Sigmoid colon (tissue), 7 donors: ENCODE data around the gene AGBL1. TPM values are rescaled to one million over a fixed set of nuclear protein-coding genes. Genes with fewer than 3 reads are reported as not detected.

ENCODE experiments used
- DNase-seq: peaks from one replicate; pipeline ENCODE4 v3.0.0-alpha.2; 2019
- H3K27ac ChIP-seq, 4 donors: fragments of 200-600 bp; sonication (generic); one replicate each; pipeline ENCODE4 v1.5.1; 2016 to 2019; ENCODE audit warnings: mild to moderate bottlenecking in 1 of 4
- H3K27me3 ChIP-seq, 3 donors: fragments of 200-600 bp; sonication (generic); one replicate each; pipeline ENCODE4 v1.5.1; 2019; ENCODE audit warnings: mild to moderate bottlenecking in 1 of 3
- H3K36me3 ChIP-seq, 4 donors: fragments of 200-600 bp; sonication (generic); one replicate each; pipeline ENCODE4 v1.5.1; 2016 to 2019
- H3K4me1 ChIP-seq, 4 donors: fragments of 200-600 bp; sonication (generic); one replicate each; pipeline ENCODE4 v1.5.1; 2017 to 2019
- H3K4me3 ChIP-seq, 4 donors: fragments of 200-600 bp; sonication (generic); one replicate each; pipeline ENCODE4 v1.5.1; 2017 to 2019; ENCODE audit warnings: mild to moderate bottlenecking in 2 of 4, moderate library complexity in 1 of 4
- H3K9me3 ChIP-seq, 4 donors: fragments of 200-600 bp in 3 of 4; sonication (generic) in 3 of 4; one replicate each; pipeline versions ENCODE4 v1.5.1 to v1.6.1; 2013 to 2019
- EP300 ChIP-seq, 4 donors: sonication (generic); formaldehyde crosslinking; IDR thresholded peaks; one replicate each; pipeline ENCODE4 v1.6.1; 2017; ENCODE audit warnings: antibody characterized with exemption in 4 of 4
- POLR2A ChIP-seq, 2 donors: fragments of 450-650 bp; IDR thresholded peaks; one replicate each; pipeline ENCODE4 v1.6.1; 2016; ENCODE audit warnings: antibody characterized with exemption in 2 of 2, mild to moderate bottlenecking in 2 of 2, moderate library complexity in 2 of 2
- POLR2AphosphoS5 ChIP-seq, 4 donors: sonication (generic); formaldehyde crosslinking; IDR thresholded peaks; one replicate each; pipeline ENCODE4 v1.6.1; 2017; ENCODE audit warnings: antibody characterized with exemption in 4 of 4
- whole genome bisulfite sequencing, 2 donors: extraction: QIAGEN DNeasy Blood & Tissue Kit; methylation state at CpG; one replicate each; pipeline ENCODE4 v1.1.7; 2013; 5-methylcytosine and 5-hydroxymethylcytosine counted together
- intact Hi-C: fragments of 100-400 bp; cut with DNase I; formaldehyde crosslinking; loops from one replicate; pipeline ENCODE4 v1.15.1; 2023
- polyA plus RNA-seq, 3 donors: library from polyadenylated mRNA; stranded (reverse); fragments of 200-250 nt; gene quantifications; one replicate each; pipeline ENCODE4 v1.2.3, GENCODE V29; 2013
- total RNA-seq, 4 donors: library from RNA; depleted of rRNA; stranded (reverse); fragments of >200 nt; gene quantifications; one replicate each; pipeline ENCODE4 v1.1.0, GENCODE V29; 2016
- TF ChIP-seq, protein P1 (sequence below), 4 experiments: fragments of 450-650 bp in 3 of 4; fragments of 200-600 bp in 1 of 4; IDR thresholded peaks; one replicate each; pipeline ENCODE4 v1.5.1; 2016 to 2019; ENCODE audit warnings: antibody characterized with exemption in 4 of 4, mild to moderate bottlenecking in 3 of 4, moderate library complexity in 2 of 4
- donor health status: healthy with polysubstance abuse.
- donor health status: Bipolar disorder and iron deficiency.
- donor health status: healthy.

The AGBL1 gene
- total and polyA plus RNA-seq, 7 donors, result 0.16 to 0.28 TPM; not detected in 5

DNA sequence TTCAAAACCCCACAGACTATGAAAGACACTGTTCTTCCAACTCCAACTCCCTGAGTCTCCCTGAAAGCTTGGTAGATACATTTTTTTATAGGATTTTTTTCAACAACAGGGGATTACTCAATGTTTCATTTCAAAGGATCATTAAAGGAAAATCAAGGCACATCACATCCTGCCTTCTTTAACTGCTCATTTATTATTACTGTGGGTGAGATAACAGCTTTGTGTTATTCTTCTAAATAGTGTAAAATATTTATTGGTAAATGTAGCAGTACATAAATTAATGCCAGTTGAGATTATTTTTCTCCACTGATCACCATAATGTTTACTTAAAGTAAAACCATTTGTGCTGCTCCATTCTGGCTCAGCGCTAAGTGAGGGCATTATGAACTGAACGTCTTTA lies 57.2 kb downstream of the AGBL1 start:
- H3K36me3 ChIP-seq, result no peaks in the 10 kb centered on the region
- DNase-seq, result no peak
- H3K27me3 ChIP-seq, result no peaks in the 10 kb centered on the region
- H3K27ac ChIP-seq, result no peak overlapping the region
- H3K4me3 ChIP-seq, result no peak overlapping the region
- no peaks in the 10 kb centered on the region for H3K4me1 ChIP-seq
- no peaks in the 10 kb centered on the region for H3K9me3 ChIP-seq
- no peak for TF ChIP-seq POLR2AphosphoS5 (IDR thresholded peaks at IDR 0.05)
- TF ChIP-seq, protein P1, sequence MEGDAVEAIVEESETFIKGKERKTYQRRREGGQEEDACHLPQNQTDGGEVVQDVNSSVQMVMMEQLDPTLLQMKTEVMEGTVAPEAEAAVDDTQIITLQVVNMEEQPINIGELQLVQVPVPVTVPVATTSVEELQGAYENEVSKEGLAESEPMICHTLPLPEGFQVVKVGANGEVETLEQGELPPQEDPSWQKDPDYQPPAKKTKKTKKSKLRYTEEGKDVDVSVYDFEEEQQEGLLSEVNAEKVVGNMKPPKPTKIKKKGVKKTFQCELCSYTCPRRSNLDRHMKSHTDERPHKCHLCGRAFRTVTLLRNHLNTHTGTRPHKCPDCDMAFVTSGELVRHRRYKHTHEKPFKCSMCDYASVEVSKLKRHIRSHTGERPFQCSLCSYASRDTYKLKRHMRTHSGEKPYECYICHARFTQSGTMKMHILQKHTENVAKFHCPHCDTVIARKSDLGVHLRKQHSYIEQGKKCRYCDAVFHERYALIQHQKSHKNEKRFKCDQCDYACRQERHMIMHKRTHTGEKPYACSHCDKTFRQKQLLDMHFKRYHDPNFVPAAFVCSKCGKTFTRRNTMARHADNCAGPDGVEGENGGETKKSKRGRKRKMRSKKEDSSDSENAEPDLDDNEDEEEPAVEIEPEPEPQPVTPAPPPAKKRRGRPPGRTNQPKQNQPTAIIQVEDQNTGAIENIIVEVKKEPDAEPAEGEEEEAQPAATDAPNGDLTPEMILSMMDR (IDR thresholded peaks at IDR 0.05), result no peak
- no peak for TF ChIP-seq EP300 (IDR thresholded peaks at IDR 0.05)
- TF ChIP-seq POLR2A (IDR thresholded peaks at IDR 0.05), result no peak
- intact Hi-C loops, result no loop called here
- 69 to 71% methylated on average over 2 of the region's 2 CpGs for WGBS, 2 donors

DNA sequence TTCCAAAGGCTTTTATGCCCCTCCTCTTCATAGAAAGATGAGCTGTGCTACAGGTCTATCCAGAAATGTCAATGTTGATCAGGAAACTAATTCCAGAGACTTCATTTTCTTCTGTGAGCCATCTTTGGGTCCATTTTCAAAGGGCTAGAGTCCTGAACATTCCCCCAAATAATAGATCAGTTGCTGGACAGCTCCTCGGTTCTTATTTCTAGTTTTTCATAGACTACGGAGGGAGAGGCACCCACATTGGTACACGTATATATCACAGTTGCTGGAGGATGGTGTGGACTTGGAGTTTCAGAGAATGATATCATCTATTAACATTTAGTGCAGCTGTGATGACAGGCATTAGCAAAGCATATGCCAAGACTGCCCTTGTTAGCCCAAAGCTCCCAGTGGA lies 59.1 kb downstream of the AGBL1 start:
- no peak for DNase-seq
- H3K4me1 ChIP-seq, result no peaks in the 10 kb centered on the region
- TF ChIP-seq, protein P1 (IDR thresholded peaks at IDR 0.05), result no peak
- TF ChIP-seq EP300 (IDR thresholded peaks at IDR 0.05), result no peak
- no peak for TF ChIP-seq POLR2A (IDR thresholded peaks at IDR 0.05)
- TF ChIP-seq POLR2AphosphoS5 (IDR thresholded peaks at IDR 0.05), result no peak
- H3K36me3 ChIP-seq, result no peaks in the 10 kb centered on the region
- H3K9me3 ChIP-seq, result no peaks in the 10 kb centered on the region
- H3K4me3 ChIP-seq, result no peak overlapping the region
- 75 to 77% methylated on average over 3 of the region's 3 CpGs for WGBS, 2 donors
- intact Hi-C loops, result no loop called here
- H3K27me3 ChIP-seq, result no peaks in the 10 kb centered on the region
- H3K27ac ChIP-seq, result no peak overlapping the region

DNA sequence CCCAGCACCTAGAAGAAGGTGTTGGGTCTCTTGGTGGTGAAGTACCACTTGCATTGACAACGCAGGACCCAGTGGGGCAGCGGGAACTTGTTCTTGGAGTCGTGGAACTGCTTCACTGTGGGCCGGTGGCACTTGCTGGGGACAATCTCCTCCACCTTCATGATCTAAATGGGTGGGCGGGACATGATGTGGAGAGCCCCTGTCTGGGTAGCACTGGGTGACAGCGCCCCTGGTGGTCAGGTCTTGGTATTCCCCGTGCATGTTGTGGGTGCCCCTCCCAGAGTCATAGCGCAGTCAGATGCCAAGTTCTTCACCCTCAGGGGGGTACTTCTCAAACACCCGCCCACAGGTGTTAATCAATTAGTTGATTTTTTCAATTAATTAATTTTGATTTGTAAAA lies 60.2 kb downstream of the AGBL1 start:
- Histone ChIP-seq H3K9me3 (peaks cover 0 to 1% (median 0%) of the 10 kb centered on the region in 4 donors), H3K27ac (no peak overlapping the region), H3K4me1 (no peaks in the 10 kb centered on the region), H3K36me3 (no peaks in the 10 kb centered on the region), H3K4me3 (no peak overlapping the region), H3K27me3 (no peaks in the 10 kb centered on the region)
- TF ChIP-seq EP300 (IDR thresholded peaks at IDR 0.05) (no peak), POLR2AphosphoS5 (IDR thresholded peaks at IDR 0.05) (no peak), POLR2A (IDR thresholded peaks at IDR 0.05) (no peak)
- TF ChIP-seq, protein P1 (IDR thresholded peaks at IDR 0.05), result no peak
- intact Hi-C loops, result no loop called here
- DNase-seq, result no peak
- WGBS, 2 donors, result 69 to 77% methylated on average over 9 of the region's 9 CpGs

DNA sequence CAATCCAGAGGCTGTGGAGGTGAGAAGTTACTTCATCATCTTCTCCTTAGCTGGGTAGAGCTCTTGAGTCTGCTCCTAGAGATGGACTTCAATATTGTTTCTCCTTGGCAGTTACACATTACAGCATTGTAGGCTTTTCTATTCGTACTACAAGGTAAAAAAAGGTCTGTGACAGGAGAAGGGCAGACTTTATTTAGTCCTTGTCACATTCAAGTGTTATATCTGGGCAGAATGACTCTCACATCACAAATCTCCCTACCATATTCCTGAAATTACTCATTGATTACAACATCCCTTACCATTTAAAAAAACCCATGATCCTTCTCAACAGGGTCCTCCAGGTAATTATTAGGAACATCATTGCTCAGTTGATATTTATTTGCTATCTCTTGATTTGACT lies 75.0 kb downstream of the AGBL1 start:
- no peaks in the 10 kb centered on the region for H3K9me3 ChIP-seq
- TF ChIP-seq POLR2AphosphoS5 (IDR thresholded peaks at IDR 0.05) (no peak), EP300 (IDR thresholded peaks at IDR 0.05) (no peak), POLR2A (IDR thresholded peaks at IDR 0.05) (no peak)
- TF ChIP-seq, protein P1 (IDR thresholded peaks at IDR 0.05), result no peak
- no peak overlapping the region for H3K27ac ChIP-seq
- 59 to 67% methylated on average over 1 of the region's 1 CpG for WGBS, 2 donors
- no peaks in the 10 kb centered on the region for H3K4me1 ChIP-seq
- H3K27me3 ChIP-seq, result no peaks in the 10 kb centered on the region
- H3K4me3 ChIP-seq, result no peak overlapping the region
- no peaks in the 10 kb centered on the region for H3K36me3 ChIP-seq
- no peak for DNase-seq
- intact Hi-C loops, result no loop called here

DNA sequence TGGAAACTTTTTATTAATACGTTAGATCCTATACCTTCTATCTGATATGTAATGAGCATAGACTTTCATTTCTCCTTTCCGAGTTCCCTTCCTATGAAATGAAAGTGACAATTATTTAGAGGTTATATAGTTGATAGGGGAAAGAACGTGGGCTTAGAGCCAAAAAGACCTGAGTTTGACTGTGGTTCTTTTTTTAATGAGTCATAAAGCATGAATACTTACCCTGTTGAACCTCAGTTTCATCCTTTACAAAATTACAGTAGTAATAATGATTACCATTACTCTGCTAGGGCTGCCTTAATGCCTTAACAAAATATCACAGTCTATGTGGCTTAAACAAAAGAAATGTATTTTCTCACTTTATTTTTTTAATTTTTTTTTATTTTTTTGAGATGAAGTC lies 75.9 kb downstream of the AGBL1 start:
- TF ChIP-seq POLR2AphosphoS5 (IDR thresholded peaks at IDR 0.05) (no peak), POLR2A (IDR thresholded peaks at IDR 0.05) (no peak), EP300 (IDR thresholded peaks at IDR 0.05) (no peak)
- TF ChIP-seq, protein P1 (IDR thresholded peaks at IDR 0.05), result no peak
- H3K36me3 ChIP-seq, result no peaks in the 10 kb centered on the region
- no peaks in the 10 kb centered on the region for H3K9me3 ChIP-seq
- no peak overlapping the region for H3K4me3 ChIP-seq
- H3K27me3 ChIP-seq, result no peaks in the 10 kb centered on the region
- no peak overlapping the region for H3K27ac ChIP-seq
- DNase-seq, result no peak
- intact Hi-C loops, result no loop called here
- no peaks in the 10 kb centered on the region for H3K4me1 ChIP-seq
- WGBS, 2 donors, result 49 to 75% methylated on average over 3 of the region's 3 CpGs
